Measurements from ENCODE around the gene B3GAT3.

GRCh38 chr11:62646825-62647608 is 25.2 kb upstream of the B3GAT3 start:
- TF ChIP-seq, protein P1, sequence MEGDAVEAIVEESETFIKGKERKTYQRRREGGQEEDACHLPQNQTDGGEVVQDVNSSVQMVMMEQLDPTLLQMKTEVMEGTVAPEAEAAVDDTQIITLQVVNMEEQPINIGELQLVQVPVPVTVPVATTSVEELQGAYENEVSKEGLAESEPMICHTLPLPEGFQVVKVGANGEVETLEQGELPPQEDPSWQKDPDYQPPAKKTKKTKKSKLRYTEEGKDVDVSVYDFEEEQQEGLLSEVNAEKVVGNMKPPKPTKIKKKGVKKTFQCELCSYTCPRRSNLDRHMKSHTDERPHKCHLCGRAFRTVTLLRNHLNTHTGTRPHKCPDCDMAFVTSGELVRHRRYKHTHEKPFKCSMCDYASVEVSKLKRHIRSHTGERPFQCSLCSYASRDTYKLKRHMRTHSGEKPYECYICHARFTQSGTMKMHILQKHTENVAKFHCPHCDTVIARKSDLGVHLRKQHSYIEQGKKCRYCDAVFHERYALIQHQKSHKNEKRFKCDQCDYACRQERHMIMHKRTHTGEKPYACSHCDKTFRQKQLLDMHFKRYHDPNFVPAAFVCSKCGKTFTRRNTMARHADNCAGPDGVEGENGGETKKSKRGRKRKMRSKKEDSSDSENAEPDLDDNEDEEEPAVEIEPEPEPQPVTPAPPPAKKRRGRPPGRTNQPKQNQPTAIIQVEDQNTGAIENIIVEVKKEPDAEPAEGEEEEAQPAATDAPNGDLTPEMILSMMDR (IDR thresholded peaks at IDR 0.05 in 4 of 5, conservative IDR thresholded peaks at IDR 0.05 in 1 of 5), result no peak
- no peak for TF ChIP-seq POLR2A (IDR thresholded peaks at IDR 0.05)

All from gastrocnemius medialis (tissue), 4 donors.